Activated CD8-positive, alpha-beta memory T cell treated with anti-CD3 and anti-CD28 coated beads, Interleukin-2, amount 50 U/mL, for 4 hours (primary cell): Measurements from ENCODE around the gene VTI1B.
"Not testable (repeated sequence)": the region's sequence is repeated elsewhere in the genome, so short reads cannot be mapped to it uniquely, and the experiment has no call there.

Experiments used
- DNase-seq: peaks from one replicate; pipeline ENCODE4 v3.0.0-alpha.2; 2020

VTI1B gene

GRCh38 chr14:67674480-67675218 is at the start of gene VTI1B:
VTI1B (minus strand) TSS chr14:67674632; CDS start chr14:67674489, 143 bp downstream.
- peak; percentile 82 for DNase-seq

GRCh38 chr14:67722293-67722692 is 47.9 kb upstream of the VTI1B start:
- DNase-seq: no peak

- DNase-seq: no peak
These were observed 47.4 kb upstream of the VTI1B start for GRCh38 chr14:67721875-67722274.

GRCh38 chr14:67719866-67720265 is 45.4 kb upstream of the VTI1B start:
- no peak for DNase-seq

- DNase-seq: not testable (repeated sequence)
These were observed 45.0 kb upstream of the VTI1B start for GRCh38 chr14:67719385-67719784.

- DNase-seq: no peak
These were observed 43.8 kb upstream of the VTI1B start for GRCh38 chr14:67718265-67718664.

- DNase-seq: no peak
These were observed 42.6 kb upstream of the VTI1B start for GRCh38 chr14:67717048-67717447.

GRCh38 chr14:67710209-67710608 is 35.8 kb upstream of the VTI1B start:
- no peak for DNase-seq

- DNase-seq: not testable (repeated sequence)
These were observed 35.4 kb upstream of the VTI1B start for GRCh38 chr14:67709796-67710195.

- not testable (repeated sequence) for DNase-seq
These were observed 34.9 kb upstream of the VTI1B start for GRCh38 chr14:67709346-67709745.

GRCh38 chr14:67705211-67705610 is 30.8 kb upstream of the VTI1B start:
- DNase-seq: no peak

GRCh38 chr14:67704484-67705089 is 30.2 kb upstream of the VTI1B start:
- DNase-seq: peak; percentile 19

GRCh38 chr14:67703997-67704396 is 29.6 kb upstream of the VTI1B start:
- no peak for DNase-seq

- not testable (repeated sequence) for DNase-seq
These were observed 27.1 kb upstream of the VTI1B start, which contains the start of gene RDH12 for GRCh38 chr14:67701492-67701891. RDH12 (plus strand) TSS chr14:67701886; CDS start chr14:67722643, 20,757 bp downstream.

GRCh38 chr14:67698179-67698578 is 23.7 kb upstream of the VTI1B start:
- DNase-seq: no peak

GRCh38 chr14:67697006-67697405 is 22.6 kb upstream of the VTI1B start:
- no peak for DNase-seq

GRCh38 chr14:67695394-67695949 is 21.0 kb upstream of the VTI1B start, which contains the start of gene RDH11:
RDH11 (minus strand) TSS chr14:67695764; CDS start chr14:67695703, 61 bp downstream.
- DNase-seq: peak; percentile 77

- DNase-seq: peak; percentile 65
These were observed 20.5 kb upstream of the VTI1B start for GRCh38 chr14:67694791-67695393.

- no peak for DNase-seq
These were observed 15.6 kb upstream of the VTI1B start for GRCh38 chr14:67690011-67690410.

- DNase-seq: no peak
These were observed 9.4 kb upstream of the VTI1B start for GRCh38 chr14:67683842-67684241.

GRCh38 chr14:67680941-67681340 is 6.5 kb upstream of the VTI1B start:
- no peak for DNase-seq

GRCh38 chr14:67680121-67680602 is 5.7 kb upstream of the VTI1B start:
- DNase-seq: no peak

GRCh38 chr14:67679006-67679405 is 4.6 kb upstream of the VTI1B start:
- DNase-seq: no peak
